Measurements from ENCODE around the gene SF3A1. TPM values are rescaled to one million over a fixed set of nuclear protein-coding genes. Genes with fewer than 3 reads are reported as not detected.

The SF3A1 gene
- total RNA-seq, 1 donor from 2014 or later, result 31.4 TPM

- peak; percentile 54 for DNase-seq
Measured at GRCh38 chr22:30305519-30305905, 51.2 kb downstream of the SF3A1 start.

GRCh38 chr22:30304495-30305244, 52.0 kb downstream of the SF3A1 start:
- peak; percentile 42 for DNase-seq

- no peak for DNase-seq
Measured at GRCh38 chr22:30302810-30303138, 53.9 kb downstream of the SF3A1 start.

- DNase-seq, result no peak
Measured at GRCh38 chr22:30301995-30302809, 54.5 kb downstream of the SF3A1 start.

GRCh38 chr22:30299322-30299721, 57.4 kb downstream of the SF3A1 start:
- DNase-seq, result no peak

- DNase-seq, result peak; percentile 46
Measured at GRCh38 chr22:30297991-30298701, 58.5 kb downstream of the SF3A1 start.

GRCh38 chr22:30297276-30297990, 59.3 kb downstream of the SF3A1 start:
- no peak for DNase-seq

- no peak for DNase-seq
Measured at GRCh38 chr22:30296833-30297232, 59.9 kb downstream of the SF3A1 start.

- no peak for DNase-seq
Measured at GRCh38 chr22:30296324-30296723, 60.4 kb downstream of the SF3A1 start.

- DNase-seq, result no peak
Measured at GRCh38 chr22:30295576-30295975, 61.1 kb downstream of the SF3A1 start.

- DNase-seq, result no peak
Measured at GRCh38 chr22:30294830-30295229, 61.9 kb downstream of the SF3A1 start.

GRCh38 chr22:30294066-30294465, 62.6 kb downstream of the SF3A1 start:
- DNase-seq, result no peak

GRCh38 chr22:30293026-30293425, 63.7 kb downstream of the SF3A1 start:
- no peak for DNase-seq

- no peak for DNase-seq
Measured at GRCh38 chr22:30292069-30292970, 64.4 kb downstream of the SF3A1 start.

GRCh38 chr22:30291058-30291892, 65.4 kb downstream of the SF3A1 start:
- peak; percentile 70 for DNase-seq

- DNase-seq, result peak; percentile 41
Measured at GRCh38 chr22:30290342-30291057, 66.2 kb downstream of the SF3A1 start.

- no peak for DNase-seq
Measured at GRCh38 chr22:30289980-30290313, 66.7 kb downstream of the SF3A1 start.

- DNase-seq, result peak; percentile 99
Measured at GRCh38 chr22:30289141-30289979, 67.3 kb downstream of the SF3A1 start, which contains the start of gene CASTOR1. Gene CASTOR1, minus strand, starts transcription at chr22:30289505. Its CDS starts 8 bp downstream, at chr22:30289497.

Measured in tongue (tissue), 2 donors.